Measurements from ENCODE around the gene TAPBPL. TPM values are rescaled to one million over a fixed set of nuclear protein-coding genes. Genes with fewer than 3 reads are reported as not detected.
A peak's percentile ranks its signal among the peaks of the same experiment; 100 is the strongest.

Gene TAPBPL
- polyA plus RNA-seq, 3 donors: 89.3 to 145 (median 91.8) TPM

DNA sequence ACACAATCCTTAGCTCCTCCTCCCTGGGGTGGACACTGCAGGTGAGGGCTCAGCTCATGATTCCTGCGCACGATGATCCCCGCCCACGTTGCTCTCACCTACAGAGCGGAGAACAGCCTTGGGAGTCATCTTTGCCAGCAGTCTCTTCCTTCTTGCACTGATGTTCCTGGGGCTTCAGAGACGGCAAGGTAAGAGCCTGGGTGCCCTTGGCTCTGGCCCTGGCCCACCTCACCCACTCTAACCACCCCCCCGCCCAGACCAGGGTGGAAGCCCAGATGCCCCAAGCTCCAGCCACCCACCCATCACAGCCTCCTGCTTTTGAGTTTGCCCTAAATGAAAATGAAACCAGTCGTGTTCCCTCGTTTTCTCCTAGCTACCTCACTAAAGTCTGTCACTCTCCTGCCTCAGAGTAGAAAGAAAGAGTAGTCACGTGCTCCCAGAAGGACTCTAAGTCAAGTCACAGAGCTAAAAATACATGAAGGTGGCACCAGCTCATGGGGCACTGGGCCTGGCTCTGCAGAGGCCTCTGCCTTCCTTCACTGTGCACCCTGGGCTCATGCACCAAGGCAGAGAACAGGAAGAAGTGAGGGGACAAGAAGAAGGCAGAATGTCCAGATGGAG is 9.0 kb downstream of the TAPBPL start:
- Histone ChIP-seq H3K4me1 (ENCODE audit: control insufficient read depth in 1 of 2, insufficient read depth in 2 of 2, low read length in 2 of 2) (peaks cover 51 to 58% of the 10 kb centered on the region in 2 donors), H3K9ac (ENCODE audit: insufficient read depth, low read length, poor library complexity, severe bottlenecking) (peak overlapping the region; percentile 15), H3K36me3 (replicated peaks in 1 of 2; ENCODE audit: control insufficient read depth in 1 of 2, insufficient read depth in 2 of 2, low read length in 2 of 2) (peaks cover 47 to 69% of the 10 kb centered on the region in 2 donors), H3K4me3 (replicated peaks in 1 of 3; ENCODE audit: low read depth in 2 of 3, low read length in 3 of 3) (peak overlapping the region in 1 of 3 experiments; percentile 55), H3K27me3 (ENCODE audit: control insufficient read depth in 2 of 2, insufficient read depth in 2 of 2, low read length in 2 of 2) (no peaks in the 10 kb centered on the region), H2AFZ (ENCODE audit: insufficient read depth, low read depth, low read length, poor library complexity, severe bottlenecking) (no peak overlapping the region), H3K79me2 (ENCODE audit: insufficient read depth, low read length) (peaks cover 14% of the 10 kb centered on the region), H3K4me2 (replicated peaks; ENCODE audit: extremely low read depth, low read length, poor library complexity, severe bottlenecking) (peak overlapping the region; percentile 54), H4K20me1 (ENCODE audit: insufficient read depth, low read length) (peaks cover 12% of the 10 kb centered on the region), H3K9me3 (replicated peaks in 1 of 2; ENCODE audit: control insufficient read depth in 1 of 2, insufficient read depth in 1 of 2, low read length in 2 of 2) (no peaks in the 10 kb centered on the region), H3K27ac (ENCODE audit: low read depth in 1 of 2, low read length in 2 of 2) (peak overlapping the region; percentile 71 to 85)
- H3K4me3 Mint-ChIP-seq: peak overlapping the region; percentile 62 to 82
- WGBS (ENCODE audit: insufficient coverage): 59% methylated on average over 9 of the region's 10 CpGs
- H3K27ac Mint-ChIP-seq: peak overlapping the region; percentile 84 to 97 (median 94)
- no peak for DNase-seq
- H3K9me3 Mint-ChIP-seq: no peaks in the 10 kb centered on the region
- H3K4me1 Mint-ChIP-seq: peaks cover 66% of the 10 kb centered on the region
- TF ChIP-seq, protein P1, sequence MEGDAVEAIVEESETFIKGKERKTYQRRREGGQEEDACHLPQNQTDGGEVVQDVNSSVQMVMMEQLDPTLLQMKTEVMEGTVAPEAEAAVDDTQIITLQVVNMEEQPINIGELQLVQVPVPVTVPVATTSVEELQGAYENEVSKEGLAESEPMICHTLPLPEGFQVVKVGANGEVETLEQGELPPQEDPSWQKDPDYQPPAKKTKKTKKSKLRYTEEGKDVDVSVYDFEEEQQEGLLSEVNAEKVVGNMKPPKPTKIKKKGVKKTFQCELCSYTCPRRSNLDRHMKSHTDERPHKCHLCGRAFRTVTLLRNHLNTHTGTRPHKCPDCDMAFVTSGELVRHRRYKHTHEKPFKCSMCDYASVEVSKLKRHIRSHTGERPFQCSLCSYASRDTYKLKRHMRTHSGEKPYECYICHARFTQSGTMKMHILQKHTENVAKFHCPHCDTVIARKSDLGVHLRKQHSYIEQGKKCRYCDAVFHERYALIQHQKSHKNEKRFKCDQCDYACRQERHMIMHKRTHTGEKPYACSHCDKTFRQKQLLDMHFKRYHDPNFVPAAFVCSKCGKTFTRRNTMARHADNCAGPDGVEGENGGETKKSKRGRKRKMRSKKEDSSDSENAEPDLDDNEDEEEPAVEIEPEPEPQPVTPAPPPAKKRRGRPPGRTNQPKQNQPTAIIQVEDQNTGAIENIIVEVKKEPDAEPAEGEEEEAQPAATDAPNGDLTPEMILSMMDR (IDR thresholded peaks at IDR 0.05): no peak
- H3K27me3 Mint-ChIP-seq (ENCODE audit: low read depth in 3 of 3): peaks cover 0 to 2% (median 1%) of the 10 kb centered on the region in 3 donors
- H3K36me3 Mint-ChIP-seq: peaks cover 68 to 80% of the 10 kb centered on the region in 2 donors
- intact Hi-C loops (cut with micrococcal nuclease): loop anchor here (5.0 kb wide), 4 partner anchors 34 to 139 kb away; partner anchors contain the start of gene IFFO1 (in 1 of the 2)

DNA sequence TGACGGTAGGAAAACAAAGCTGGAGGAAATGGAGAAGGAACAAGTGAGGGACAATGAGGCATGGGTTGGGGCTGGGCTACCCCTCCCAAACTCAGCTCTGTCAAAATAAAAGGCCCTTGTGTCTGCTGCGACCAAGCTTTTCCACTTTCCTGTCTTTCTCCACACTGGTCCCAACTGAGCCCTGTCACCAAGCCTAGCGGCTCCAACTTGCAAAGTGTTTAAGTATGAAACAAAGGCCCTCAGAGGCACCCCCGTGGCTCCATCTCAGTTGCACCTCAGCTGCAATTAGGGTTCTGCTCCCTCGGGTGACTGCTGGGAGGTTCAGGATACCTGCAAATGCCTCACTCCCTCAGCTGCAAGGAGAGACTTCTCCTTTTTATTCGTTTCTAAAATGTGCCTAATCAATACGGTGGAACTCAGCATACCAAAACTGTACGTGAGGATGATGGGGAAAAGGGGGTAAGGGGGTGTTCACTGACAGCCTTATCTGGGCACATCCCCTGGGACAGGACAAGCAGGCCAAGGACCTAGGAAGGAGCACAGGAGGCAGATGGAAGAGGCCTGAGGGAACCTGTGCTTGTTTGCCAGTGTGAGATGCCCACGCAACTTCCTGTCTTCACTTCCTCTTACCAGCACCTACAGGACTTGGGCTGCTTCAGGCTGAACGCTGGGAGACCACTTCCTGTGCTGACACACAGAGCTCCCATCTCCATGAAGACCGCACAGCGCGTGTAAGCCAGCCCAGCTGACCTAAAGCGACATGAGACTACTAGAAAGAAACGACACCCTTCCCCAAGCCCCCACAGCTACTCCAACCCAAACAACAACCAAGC is 9.8 kb downstream of the TAPBPL start:
- Histone ChIP-seq H3K4me1 (ENCODE audit: control insufficient read depth in 1 of 2, insufficient read depth in 2 of 2, low read length in 2 of 2) (peaks cover 51 to 59% of the 10 kb centered on the region in 2 donors), H4K20me1 (ENCODE audit: insufficient read depth, low read length) (peaks cover 16% of the 10 kb centered on the region), H3K36me3 (replicated peaks in 1 of 2; ENCODE audit: control insufficient read depth in 1 of 2, insufficient read depth in 2 of 2, low read length in 2 of 2) (peaks cover 50 to 69% of the 10 kb centered on the region in 2 donors), H3K9ac (ENCODE audit: insufficient read depth, low read length, poor library complexity, severe bottlenecking) (peak overlapping the region; percentile 15), H3K79me2 (ENCODE audit: insufficient read depth, low read length) (peaks cover 14% of the 10 kb centered on the region), H3K27ac (ENCODE audit: low read depth in 1 of 2, low read length in 2 of 2) (peak overlapping the region; percentile 71 to 85), H3K4me2 (replicated peaks; ENCODE audit: extremely low read depth, low read length, poor library complexity, severe bottlenecking) (peak overlapping the region; percentile 54), H3K27me3 (ENCODE audit: control insufficient read depth in 2 of 2, insufficient read depth in 2 of 2, low read length in 2 of 2) (no peaks in the 10 kb centered on the region), H3K9me3 (replicated peaks in 1 of 2; ENCODE audit: control insufficient read depth in 1 of 2, insufficient read depth in 1 of 2, low read length in 2 of 2) (no peaks in the 10 kb centered on the region), H3K4me3 (replicated peaks in 1 of 3; ENCODE audit: low read depth in 2 of 3, low read length in 3 of 3) (peak overlapping the region in 1 of 3 experiments; percentile 55), H2AFZ (ENCODE audit: insufficient read depth, low read depth, low read length, poor library complexity, severe bottlenecking) (no peak overlapping the region)
- DNase-seq: peak; percentile 90 to 97 (median 95)
- Mint-ChIP-seq H3K36me3 (peaks cover 70 to 80% of the 10 kb centered on the region in 2 donors), H3K4me1 (peaks cover 66% of the 10 kb centered on the region), H3K9me3 (no peaks in the 10 kb centered on the region), H3K27ac (peak overlapping the region; percentile 84 to 97 (median 94)), H3K27me3 (ENCODE audit: low read depth in 3 of 3) (peaks cover 0 to 2% (median 1%) of the 10 kb centered on the region in 3 donors), H3K4me3 (peak overlapping the region; percentile 51 to 82)
- TF ChIP-seq, protein P1 (IDR thresholded peaks at IDR 0.05): no peak
- intact Hi-C loops (cut with micrococcal nuclease): loop anchor here (1.0 to 5.0 kb wide), 5 partner anchors 9 to 139 kb away; partner anchors contain the start of genes IFFO1 (in 1 of the 2) and VAMP1 (in 1 of the 2)
- 0% methylated on average over 2 of the region's 15 CpGs for WGBS (ENCODE audit: insufficient coverage)
